Activated T-helper 1 cell treated with anti-CD3 and anti-CD28 coated beads, Interleukin-2, amount 50 U/mL, for 16 hours (primary cell): ENCODE results near the gene ERBB4.
"Not testable (repeated sequence)": the region's sequence is repeated elsewhere in the genome, so short reads cannot be mapped to it uniquely, and the experiment has no call there.

Experiments
- DNase-seq, 2 donors: peaks; one replicate each; pipeline ENCODE4 v3.0.0-alpha.2; 2020; ENCODE audit warnings: low read depth in 1 of 2, low spot score in 1 of 2

ERBB4 gene

DNA sequence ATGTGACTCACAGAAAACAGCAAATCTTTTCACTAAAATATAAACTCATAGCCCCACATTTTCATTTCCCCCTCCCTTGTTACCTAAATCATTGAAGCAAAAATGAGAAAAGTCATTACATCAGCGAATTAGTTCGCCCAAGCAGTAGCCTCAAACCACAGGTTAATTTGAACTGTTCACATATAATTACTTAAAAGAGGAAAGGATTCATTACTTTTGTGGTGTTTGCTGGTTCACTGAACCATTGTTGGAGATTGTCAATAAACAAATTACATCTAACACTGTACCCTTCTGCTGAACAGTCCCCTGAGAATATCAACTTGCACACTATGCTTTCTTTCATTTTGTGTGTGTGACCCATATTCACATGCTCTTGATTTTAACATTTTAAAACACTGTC, 238.7 kb downstream of the ERBB4 start:
- no peak for DNase-seq

DNA sequence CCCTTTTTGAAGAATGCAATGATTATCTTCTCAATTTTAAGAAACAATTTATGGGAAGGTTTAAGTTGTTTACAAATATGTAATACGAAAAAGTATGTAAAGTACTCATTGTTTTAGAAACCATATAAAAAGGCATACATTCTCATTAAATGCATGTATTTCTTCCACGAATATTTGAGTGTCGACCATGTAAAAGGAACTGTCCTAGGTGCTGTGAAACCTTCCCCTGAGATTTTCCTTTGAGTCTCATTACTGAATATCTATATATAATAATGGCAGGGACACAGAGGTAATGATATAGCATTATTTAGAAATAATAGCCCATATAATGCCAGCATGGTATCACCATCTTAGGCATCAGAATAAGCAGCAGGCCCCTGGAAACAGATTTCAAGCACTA, 239.3 kb downstream of the ERBB4 start:
- DNase-seq: no peak

DNA sequence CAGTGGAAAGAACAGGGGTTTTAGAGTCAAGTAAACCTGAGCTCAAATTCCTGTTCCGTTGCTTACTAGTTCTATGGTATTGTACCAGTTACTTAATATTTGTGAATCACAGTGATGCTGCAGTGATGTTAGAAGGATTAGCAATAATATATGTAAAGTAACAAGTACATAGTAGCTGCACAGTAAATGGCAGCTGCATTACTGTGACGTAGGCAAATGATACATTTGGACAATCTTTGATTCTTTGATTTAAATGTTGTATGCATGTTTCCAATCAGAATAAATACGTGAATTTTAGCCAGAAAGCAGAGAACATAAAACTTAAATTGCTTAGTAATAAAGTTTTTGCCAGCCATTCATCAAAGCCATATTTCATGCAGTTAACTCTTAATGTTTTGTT, 243.0 kb downstream of the ERBB4 start:
- DNase-seq: no peak

- no peak for DNase-seq
Measured at GRCh38 chr2:212294816-212295215, 243.8 kb downstream of the ERBB4 start.

DNA sequence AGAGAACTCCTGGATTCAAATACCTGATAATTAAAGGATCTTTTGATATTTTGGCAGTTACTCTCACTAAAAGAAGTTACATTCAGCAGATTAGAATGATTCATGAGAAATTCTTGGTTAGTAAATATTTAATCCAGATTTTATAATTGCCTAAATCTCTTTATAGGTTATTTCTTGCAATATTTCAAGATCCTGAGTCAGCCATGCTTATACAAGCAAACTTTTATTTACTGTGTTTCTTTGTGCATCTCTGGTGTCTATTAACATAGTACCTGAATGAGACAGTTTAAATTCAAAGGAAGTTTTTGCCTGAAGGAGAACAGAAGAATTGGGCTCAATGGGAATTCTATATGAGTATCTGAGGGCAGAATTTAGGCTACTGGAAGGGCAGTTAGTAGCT, 249.3 kb downstream of the ERBB4 start:
- no peak for DNase-seq

DNA sequence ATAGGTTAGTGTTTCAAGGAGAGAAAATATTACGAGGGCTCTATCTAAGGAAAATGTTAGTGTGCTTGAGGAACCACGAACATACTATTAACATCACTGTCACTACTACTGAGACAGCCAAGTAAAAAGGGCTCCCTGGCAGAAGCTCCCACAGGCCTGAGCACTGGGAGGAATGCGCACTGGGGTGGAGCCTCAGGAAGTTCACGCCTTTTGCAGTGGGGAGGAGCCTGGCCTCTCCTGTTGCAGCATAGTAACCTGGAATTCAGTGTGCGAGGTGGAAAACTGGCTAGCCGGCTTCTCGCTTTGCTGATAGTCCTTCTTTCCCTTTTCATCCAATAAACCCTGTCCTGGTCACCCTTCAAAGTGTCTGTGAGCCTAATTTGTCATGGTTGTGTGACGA, 250.3 kb downstream of the ERBB4 start:
- no peak for DNase-seq

DNA sequence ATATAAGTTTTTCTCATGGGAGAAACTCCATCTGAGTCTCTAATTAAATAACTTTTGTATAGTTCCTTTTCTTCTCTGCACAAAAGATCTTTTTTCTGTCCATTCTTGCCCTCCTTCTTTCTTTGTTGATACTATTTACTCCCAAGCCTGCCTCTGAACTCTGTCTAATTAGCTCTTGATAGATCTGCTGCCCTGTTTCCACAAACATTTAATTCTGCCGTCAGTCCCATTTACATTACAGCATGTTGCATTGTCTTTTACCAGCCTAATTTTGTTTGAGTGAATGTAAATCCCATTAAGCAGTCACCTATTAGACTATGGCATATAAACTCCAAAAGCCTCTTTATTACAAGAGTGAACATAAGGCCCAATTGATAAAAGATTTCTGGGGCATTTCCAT, 254.4 kb downstream of the ERBB4 start:
- DNase-seq: no peak

DNA sequence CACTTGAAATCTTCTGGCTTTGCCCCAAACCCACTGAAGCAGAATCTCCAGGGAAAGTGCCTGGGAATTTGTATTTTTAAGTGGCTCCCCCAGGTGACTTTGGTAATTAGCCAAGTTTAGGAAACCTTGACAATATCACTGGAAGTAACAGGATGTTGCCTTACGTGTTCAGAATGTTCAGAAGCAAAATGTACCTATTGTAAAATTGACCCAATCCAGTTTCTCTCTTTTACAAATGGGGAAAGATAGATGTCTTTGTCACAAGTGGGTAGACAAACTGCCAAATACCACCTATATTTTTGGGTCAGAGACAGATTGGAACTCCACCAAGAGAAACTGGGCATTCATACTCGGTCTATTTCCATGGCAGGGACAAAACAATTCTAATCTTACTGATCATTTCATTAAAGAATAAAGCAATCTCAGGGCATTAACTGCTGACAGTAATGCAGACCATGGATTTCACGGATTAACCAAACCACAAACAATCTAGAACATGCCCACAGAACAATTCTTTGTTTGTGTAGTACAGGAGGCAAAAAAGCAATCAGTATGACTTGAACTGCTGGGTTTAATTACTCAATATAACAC, 255.8 kb downstream of the ERBB4 start:
- DNase-seq: no peak

DNA sequence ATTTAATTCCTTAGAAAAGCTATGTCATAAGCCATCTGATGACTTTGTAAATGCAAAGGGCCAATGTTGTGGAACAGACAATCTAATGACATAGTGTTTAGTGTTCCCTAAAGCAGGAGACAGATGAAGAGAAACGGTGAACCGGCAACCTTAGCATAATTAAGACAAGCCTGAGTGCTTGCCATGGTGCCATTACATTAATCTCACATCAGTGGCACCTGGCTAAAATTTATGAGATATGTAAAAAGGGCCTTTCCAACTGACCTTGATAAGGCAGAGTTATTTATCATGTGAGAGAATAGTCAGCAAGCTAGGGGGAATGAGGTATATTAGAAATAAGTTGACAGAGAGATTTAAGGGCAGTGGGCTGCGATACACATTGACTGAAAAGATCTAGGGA, 261.8 kb downstream of the ERBB4 start:
- DNase-seq: no peak

DNA sequence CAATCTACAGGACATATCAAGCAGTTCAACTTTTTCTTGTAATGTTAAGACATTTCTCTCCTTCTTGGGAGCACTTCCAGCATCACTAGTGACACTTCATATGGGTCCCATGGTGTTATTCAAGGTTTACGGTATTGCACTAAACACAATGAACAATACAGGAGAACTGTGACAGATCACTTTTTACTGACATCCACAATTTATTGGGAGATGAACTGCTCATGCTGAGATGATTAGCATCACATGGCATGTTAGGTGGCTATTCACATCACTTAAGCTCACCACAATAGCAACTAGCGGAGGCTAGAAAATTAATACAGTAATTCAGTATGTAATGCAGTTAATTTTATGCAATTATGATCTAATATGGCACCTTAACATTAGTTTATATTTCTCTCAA, 264.4 kb downstream of the ERBB4 start:
- DNase-seq: no peak

DNA sequence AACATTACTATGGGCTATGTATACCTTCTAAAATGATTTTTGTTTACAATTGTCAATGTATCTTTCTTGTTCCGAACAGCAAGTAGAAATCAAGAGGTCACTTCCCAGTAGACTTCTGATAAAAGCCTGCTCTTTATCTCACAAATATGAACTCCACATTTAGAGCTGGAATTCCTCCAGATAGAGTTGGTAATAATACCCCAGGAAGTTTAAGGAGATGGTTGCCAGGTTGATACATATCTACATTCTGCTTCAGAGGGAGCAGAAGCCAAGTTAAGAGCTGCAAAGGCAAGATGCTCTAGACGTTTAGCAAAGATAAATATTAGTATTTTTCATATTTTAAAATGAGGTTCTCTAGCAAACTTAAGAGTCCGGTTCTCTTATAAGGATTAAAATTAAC, 267.0 kb downstream of the ERBB4 start:
- no peak for DNase-seq

GRCh38 chr2:212269005-212269404, 269.6 kb downstream of the ERBB4 start:
- no peak for DNase-seq

- no peak for DNase-seq
Measured at GRCh38 chr2:212266297-212266696, 272.3 kb downstream of the ERBB4 start.

GRCh38 chr2:212265777-212266176, 272.8 kb downstream of the ERBB4 start:
- DNase-seq: no peak

DNA sequence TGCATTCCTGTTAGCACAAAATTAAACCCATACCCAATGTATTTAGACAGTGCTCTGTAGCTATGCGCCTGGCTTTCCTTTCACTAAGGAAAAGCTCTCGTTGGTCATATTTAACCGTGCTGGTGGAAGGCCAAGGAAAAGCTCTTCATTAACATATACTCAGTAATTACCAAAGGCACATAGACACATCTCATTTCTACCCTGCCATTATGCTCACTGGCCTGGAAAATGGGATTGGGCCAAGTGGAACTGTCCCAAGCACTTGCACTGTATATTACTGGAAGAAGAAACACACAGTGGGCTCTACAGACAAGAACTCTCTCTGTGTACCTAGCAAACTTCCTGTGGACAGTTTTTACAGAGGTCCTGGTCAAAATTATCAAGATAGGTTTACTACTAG, 274.4 kb downstream of the ERBB4 start:
- no peak for DNase-seq

GRCh38 chr2:212259226-212259625, 279.4 kb downstream of the ERBB4 start:
- no peak for DNase-seq

- no peak for DNase-seq
Measured at GRCh38 chr2:212254339-212254738, 284.3 kb downstream of the ERBB4 start.

DNA sequence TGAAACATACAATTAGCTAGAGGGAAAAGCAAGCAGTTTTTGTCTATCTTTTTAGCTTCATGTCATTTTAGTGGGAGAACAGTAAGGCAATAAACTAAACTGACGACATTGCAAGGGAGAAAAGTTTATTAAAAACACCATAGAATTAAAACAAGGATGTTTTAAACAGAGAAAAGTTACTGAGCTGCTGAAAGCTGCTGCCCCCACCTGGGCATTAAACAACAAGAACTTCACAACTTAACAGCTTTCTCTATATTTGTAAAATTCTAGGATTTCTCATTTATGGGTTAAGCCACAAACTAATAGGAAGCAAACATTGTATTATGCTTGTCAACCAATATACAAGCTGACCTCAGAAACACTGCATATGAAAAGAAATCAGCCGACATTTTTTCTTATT, 289.2 kb downstream of the ERBB4 start:
- DNase-seq: no peak

GRCh38 chr2:212245880-212246279, 292.7 kb downstream of the ERBB4 start:
- no peak for DNase-seq

DNA sequence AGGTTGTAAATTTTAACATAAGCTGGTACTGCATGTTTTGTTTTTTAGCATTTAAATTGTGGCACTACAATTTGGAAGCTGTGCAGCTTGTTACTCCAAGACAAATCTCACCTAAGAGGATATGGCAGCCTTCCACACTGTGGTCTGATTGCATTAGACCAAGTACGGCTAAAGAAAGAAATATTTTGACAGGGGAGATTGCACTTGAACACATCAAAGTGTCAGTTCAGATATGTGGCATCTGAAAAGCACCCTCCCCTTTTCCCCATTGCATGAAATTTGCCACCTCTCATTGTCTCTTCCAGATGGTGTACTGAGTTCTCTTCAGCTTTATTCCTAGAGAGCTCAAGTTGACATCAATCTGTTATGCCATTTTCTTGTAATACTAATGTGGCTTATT, 295.9 kb downstream of the ERBB4 start:
- DNase-seq: no peak

DNA sequence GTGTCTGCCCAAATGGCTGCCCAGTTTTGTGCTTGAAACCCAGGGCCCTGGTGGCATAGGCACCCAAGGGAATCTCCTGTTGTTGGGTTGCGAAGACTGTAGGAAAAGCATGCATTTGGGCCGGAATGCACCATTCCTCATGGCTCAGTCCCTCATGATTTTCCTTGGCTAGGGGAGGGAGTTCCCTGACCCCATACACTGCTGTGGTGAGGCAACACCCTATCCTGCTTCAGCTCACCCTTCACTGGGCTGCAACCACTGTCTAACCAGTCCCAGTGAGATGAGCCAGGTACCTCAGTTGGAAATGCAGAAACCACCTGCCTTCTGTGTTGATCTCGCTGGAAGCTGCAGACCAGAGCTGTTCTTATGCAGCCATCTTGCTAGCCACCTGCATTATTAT, 300.4 kb downstream of the ERBB4 start:
- DNase-seq: not testable (repeated sequence)

GRCh38 chr2:212237350-212238095, 301.1 kb downstream of the ERBB4 start:
- no peak for DNase-seq

GRCh38 chr2:212228743-212229171, 309.8 kb downstream of the ERBB4 start:
- DNase-seq: no peak
